ENCODE results near the gene PRRC2C.

GRCh38 chr1:171485375-171486047, at the start of gene PRRC2C:
- TF ChIP-seq EZH2phosphoT487 (IDR thresholded peaks at IDR 0.05; ENCODE audit: low read length) = no peak
- TF ChIP-seq, protein P1, sequence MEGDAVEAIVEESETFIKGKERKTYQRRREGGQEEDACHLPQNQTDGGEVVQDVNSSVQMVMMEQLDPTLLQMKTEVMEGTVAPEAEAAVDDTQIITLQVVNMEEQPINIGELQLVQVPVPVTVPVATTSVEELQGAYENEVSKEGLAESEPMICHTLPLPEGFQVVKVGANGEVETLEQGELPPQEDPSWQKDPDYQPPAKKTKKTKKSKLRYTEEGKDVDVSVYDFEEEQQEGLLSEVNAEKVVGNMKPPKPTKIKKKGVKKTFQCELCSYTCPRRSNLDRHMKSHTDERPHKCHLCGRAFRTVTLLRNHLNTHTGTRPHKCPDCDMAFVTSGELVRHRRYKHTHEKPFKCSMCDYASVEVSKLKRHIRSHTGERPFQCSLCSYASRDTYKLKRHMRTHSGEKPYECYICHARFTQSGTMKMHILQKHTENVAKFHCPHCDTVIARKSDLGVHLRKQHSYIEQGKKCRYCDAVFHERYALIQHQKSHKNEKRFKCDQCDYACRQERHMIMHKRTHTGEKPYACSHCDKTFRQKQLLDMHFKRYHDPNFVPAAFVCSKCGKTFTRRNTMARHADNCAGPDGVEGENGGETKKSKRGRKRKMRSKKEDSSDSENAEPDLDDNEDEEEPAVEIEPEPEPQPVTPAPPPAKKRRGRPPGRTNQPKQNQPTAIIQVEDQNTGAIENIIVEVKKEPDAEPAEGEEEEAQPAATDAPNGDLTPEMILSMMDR (IDR thresholded peaks at IDR 0.05; ENCODE audit: low read length) = peak; percentile 92; the same call in 1 of the 2 replicates
- TF ChIP-seq EZH2 (optimal IDR thresholded peaks at IDR 0.05; ENCODE audit: low read depth, low read length) = no peak

Measured in MM.1S (cell line).